Right hindlimb (tissue), 1 donor: ENCODE measurements around the gene DRD1.
A peak's percentile ranks its signal among the peaks of the same experiment; 100 is the strongest.

Experiments
- DNase-seq: peaks from one replicate; pipeline ENCODE4 v3.0.0-alpha.2; 2018

The DRD1 gene

DNA sequence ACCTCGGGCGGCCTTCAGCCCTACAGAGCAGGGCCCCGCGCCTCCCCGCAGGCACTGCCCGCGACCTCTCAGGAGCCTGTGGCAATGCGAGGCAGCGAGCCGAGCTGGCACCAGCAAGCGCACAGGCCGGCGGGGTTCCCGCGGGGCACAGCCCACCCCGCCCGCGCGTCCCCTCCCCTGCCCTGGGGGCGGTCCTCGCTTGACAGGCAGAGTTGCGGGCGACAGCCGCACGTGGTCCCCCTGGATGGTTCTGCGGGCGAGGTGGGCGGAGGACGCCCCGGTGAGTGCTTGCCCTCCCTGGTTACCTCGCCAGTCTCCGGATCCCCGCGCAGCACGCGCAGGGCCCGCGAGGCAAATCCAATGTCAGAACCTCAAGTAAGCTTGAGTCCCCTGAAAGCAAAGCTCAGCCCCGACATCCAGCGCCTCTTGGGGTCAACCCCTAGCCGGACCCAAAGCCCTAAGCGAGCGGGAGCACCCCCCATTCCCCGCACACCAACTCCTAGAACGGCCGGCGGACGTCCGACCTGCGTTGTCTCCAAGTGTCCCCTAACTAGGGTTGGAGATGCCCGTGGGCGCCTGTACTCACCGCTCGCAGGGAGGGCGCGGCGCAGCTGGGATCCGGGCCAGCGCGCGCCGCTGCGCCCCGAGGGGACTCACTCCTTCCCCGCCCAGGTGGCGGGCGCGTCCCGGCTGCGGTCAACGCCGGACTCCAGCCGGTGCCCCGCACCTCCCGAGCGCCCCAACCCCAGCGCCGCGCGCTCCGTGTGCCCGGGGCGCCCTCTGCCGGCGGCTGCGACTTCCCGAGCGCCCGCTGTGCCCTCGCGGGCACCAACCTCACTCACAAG is at the start of gene DRD1:
Gene DRD1, minus strand, starts transcription at position 123 of the 845 bp plus-strand sequence. CDS start 1,083 bp downstream, outside the sequence.
- no peak for DNase-seq

DNA sequence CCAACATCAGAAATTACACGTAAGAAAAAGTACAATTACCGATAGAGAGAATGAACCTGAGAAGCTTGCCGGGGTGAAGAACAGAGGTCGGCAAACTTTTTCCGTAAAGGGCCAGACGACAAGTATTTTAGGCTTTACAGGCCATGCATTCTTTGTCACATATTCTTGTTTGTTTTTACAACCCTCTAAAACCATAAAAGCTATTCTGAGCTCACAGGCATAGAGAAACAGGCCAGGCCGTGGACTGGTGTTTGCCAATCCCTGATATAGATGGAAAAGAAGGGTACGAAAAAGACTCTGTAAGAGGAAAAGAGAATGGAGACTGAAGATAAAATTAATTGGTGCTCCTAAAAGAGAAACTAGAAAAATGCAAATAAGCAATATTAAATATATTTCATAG is 49.7 kb upstream of the DRD1 start:
- DNase-seq: no peak

DNA sequence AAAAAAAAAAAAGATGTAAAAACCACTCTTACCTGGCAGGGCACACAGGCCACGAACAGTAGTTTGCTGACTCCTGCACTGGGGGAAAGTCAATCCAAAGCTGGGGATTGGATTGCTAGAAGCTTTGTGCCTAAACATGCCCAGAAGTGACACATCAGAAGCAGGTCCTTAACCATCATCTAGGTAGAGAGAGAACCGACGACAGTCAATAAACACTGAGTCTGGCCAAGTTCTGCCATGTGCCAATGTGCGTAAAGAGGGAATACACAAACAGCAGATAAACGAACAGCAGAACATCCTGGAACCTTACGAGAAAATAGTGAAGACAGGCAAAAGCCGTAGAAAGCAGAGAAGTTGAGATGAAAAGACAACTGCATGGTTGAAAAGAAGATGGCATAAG is 49.3 kb upstream of the DRD1 start:
- DNase-seq: no peak

GRCh38 chr5:175491223-175491622 is 47.2 kb upstream of the DRD1 start:
- DNase-seq: no peak

GRCh38 chr5:175489693-175490443 is 45.9 kb upstream of the DRD1 start:
- no peak for DNase-seq

DNA sequence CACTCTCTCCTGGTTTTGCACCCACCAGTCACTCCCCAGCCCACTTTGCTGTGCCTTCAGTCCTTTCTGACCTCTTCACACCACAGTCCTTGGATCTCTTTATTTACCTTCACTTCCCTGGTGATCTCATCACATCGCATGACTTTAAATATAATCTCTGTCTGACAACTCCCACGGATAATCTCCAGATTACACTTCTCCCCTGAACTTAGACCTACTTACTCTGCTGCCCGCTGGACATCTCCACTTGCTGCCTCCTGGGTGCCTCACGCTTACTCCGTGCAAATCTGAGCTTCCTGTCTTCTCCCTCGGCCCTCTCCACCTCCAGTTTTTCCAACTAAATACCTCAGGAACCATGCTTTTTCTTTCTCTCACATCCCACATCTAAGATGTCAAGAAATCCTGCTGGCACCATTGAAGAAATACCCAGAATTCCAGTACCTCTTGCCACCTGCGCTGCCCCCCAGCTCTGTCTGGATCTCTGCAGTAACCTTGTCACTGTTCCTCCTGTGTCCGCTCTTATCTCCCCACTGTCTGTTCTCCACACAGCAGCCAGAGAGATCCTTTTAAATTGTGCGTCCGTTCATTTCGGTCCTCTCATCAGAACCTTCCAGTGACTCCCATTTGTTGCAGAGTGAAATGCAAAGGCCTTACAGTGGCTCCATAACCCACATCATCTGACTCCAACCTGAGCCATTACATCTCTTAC is 43.7 kb upstream of the DRD1 start:
- no peak for DNase-seq

- DNase-seq: no peak
These were observed 41.6 kb upstream of the DRD1 start for GRCh38 chr5:175485631-175486030.

- no peak for DNase-seq
These were observed 40.8 kb upstream of the DRD1 start for GRCh38 chr5:175484829-175485228.

- DNase-seq: no peak
These were observed 40.3 kb upstream of the DRD1 start for GRCh38 chr5:175484322-175484721.

- DNase-seq: no peak
These were observed 39.4 kb upstream of the DRD1 start for GRCh38 chr5:175483337-175483736.

- DNase-seq: no peak
These were observed 35.3 kb upstream of the DRD1 start for GRCh38 chr5:175479125-175479881.

DNA sequence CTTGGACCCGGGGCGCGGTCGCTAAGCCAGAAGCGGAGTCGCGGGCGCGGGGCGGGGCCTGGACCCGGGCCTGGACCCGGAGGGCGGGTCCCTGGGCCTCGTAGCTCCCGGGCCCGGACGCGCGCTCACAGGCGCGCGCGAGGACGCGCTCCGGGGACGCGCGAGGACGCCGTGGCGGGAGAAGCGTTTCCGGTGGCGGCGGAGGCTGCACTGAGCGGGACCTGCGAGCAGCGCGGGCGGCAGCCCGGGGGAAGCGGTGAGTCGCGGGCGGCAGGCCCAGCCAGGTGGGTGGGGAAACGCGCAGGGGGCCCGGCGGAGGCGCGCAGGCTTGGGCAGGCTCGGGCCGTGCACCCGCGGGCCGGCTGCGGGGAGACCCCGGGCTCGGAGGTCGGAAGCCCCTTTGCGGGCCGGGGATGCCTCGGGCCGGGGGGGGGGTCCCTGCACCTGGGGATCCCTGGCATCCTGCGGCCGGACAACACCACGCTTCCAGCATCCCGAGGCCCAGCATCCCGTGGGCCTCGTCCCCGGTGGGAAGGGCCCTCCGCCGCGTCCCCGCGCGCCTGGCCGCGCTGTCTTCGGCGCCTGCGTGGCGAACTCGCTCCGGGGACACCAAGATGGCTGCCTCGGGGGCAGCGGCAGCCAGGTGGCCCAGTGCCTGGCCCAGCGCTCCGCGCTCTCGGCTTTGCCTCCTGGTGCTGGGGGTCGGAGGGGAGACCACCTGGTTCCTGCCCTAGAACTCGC is 34.6 kb upstream of the DRD1 start, which contains the start of gene SFXN1:
Gene SFXN1, plus strand, starts transcription at position 177 of the 741 bp plus-strand sequence. CDS start 13,544 bp downstream, outside the sequence.
- peak; percentile 88 for DNase-seq

DNA sequence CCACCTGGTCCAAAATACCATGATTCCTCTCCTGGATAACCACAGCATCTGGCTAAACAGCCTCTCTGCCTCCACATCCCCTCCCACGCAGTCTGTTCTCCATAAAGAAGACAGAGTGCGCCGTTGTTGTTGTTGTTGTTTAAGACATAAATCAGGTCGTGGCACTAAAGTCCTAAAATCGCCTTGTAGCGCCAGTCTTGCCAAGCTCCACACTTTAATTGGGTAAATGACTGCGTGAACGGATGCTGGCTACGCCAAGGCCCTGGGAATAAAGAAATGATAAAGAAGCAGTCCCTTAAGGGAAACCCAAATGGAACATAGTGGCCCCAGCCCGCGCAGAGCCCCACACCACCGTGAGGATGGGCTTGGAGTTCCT is 34.0 kb upstream of the DRD1 start:
- no peak for DNase-seq

DNA sequence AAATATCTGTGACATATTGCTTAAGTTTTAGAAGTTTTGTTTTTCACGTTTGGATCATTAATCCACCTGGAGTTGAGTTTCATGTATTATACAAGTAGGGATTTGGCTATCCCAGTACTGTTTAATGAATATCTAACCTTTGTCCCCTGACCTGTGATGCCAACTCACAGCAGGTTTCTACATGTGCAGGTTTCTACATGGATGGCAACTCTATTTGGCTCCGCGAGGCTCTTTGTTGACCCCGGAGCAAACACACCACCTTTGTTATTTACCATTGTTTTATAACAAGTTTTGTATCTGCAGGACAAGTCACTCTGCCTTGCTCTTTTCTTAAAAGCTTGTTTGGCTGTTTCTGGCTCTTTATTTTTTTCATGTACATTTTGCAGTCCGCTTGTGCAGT is 33.5 kb upstream of the DRD1 start:
- no peak for DNase-seq

DNA sequence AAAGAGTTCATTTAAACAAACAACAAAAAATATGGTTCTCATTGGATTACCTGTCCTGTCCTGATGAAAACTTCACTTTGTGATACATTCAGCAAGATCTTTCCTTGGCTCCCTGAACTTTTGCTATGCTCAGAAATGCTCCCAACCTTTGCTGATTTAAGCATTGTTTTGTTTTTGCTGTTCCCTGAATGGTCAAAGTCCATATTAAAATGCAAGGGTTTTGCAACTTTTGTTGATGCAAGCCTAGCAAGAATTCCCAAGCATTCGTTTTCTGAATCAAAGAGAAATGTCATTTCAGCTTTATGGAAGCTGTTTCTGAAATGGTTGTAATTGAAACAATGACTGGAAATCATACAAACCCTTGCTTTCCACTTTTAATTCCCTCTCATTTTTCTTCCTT is 31.3 kb upstream of the DRD1 start:
- DNase-seq: no peak

DNA sequence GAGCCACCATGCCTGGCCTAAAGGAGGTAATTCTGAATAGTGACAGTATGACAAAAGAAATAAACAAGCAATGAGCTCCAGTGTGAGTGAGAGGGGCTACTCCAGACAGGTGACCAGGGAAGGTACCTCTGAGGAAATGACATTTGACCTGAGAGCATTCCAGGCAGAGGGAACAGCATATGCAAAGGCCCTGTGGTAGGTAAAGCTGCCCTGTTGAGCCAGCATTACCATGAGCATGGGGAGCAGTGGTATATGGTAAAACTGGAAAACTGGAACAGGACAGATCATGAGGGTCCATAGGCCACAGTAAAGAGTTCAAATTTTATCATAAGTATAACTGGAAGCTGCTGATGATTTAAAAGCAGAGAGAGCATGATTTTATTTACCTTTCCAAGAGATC is 28.4 kb upstream of the DRD1 start:
- no peak for DNase-seq

GRCh38 chr5:175471628-175472027 is 27.6 kb upstream of the DRD1 start:
- no peak for DNase-seq

GRCh38 chr5:175471196-175471595 is 27.2 kb upstream of the DRD1 start:
- no peak for DNase-seq

- no peak for DNase-seq
These were observed 26.8 kb upstream of the DRD1 start for GRCh38 chr5:175470781-175471180.

DNA sequence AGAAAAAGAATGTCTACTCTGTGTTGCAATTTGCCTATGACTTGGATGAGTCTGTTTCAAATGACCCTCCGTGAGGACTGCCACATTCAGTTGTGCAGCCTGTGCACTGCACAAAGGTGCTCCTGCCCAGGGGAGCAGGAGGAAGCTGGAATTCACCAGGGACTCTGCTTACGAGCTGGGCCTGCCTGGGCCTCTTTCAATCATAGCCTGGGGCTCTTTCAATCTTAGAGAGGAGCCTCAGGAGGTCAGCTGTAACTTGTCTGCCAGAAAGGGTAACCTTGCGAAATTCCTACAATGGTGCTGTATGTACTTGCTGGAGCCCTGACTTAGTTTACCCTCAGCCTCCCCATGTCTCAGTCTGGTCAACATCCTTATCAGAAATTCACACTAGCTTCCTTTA is 25.9 kb upstream of the DRD1 start:
- DNase-seq: no peak

GRCh38 chr5:175468892-175469291 is 24.9 kb upstream of the DRD1 start:
- no peak for DNase-seq
